K562 (cell line): Measurements from ENCODE around the gene LRRC8A. TPM values are rescaled to one million over a fixed set of nuclear protein-coding genes. Genes with fewer than 3 reads are reported as not detected.

Source experiments
- AFF1 ChIP-seq, 2 experiments: fragments of 450-650 bp; IDR thresholded peaks; 2 replicates each; pipeline ENCODE4 v1.6.1; 2018; ENCODE audit warnings: mild to moderate bottlenecking in 2 of 2, low read depth in 1 of 2; ENCODE audit not compliant: partially characterized antibody in 2 of 2
- ATF2 ChIP-seq: sonication (generic); formaldehyde crosslinking; IDR thresholded peaks from 2 replicates; pipeline ENCODE4 v1.8.1; 2022; ENCODE audit warnings: missing genetic modification reagents
- CBFA2T2 ChIP-seq: fragments of 450-650 bp; conservative IDR thresholded peaks from 2 replicates; pipeline ENCODE4 v1.6.1; 2017; ENCODE audit warnings: mild to moderate bottlenecking
- CBFA2T3 ChIP-seq: fragments of 450-650 bp; IDR thresholded peaks from 2 replicates; pipeline ENCODE4 v1.6.1; 2017
- DACH1 ChIP-seq: fragments of 450-650 bp; IDR thresholded peaks from 2 replicates; pipeline ENCODE4 v1.6.1; 2018; ENCODE audit not compliant: partially characterized antibody
- MAZ ChIP-seq, 2 experiments: fragments of 450-650 bp in 1 of 2; sonication (generic) in 1 of 2; formaldehyde crosslinking; IDR thresholded peaks in 1 of 2; conservative IDR thresholded peaks in 1 of 2; 2 replicates each; pipeline versions ENCODE4 v1.4.0 to v1.5.0; 2020; ENCODE audit warnings: mild to moderate bottlenecking in 1 of 2, missing genetic modification reagents in 1 of 2
- TCF7L2 ChIP-seq: fragments of 150-350 bp; IDR thresholded peaks from 2 replicates; pipeline ENCODE4 v1.6.1; 2016; ENCODE audit warnings: low read depth, mild to moderate bottlenecking, low read length, moderate library complexity
- ZBTB49 ChIP-seq: sonication (generic); formaldehyde crosslinking; IDR thresholded peaks from 2 replicates; pipeline ENCODE4 v1.8.0; 2022; ENCODE audit warnings: missing genetic modification reagents, mild to moderate bottlenecking, borderline replicate concordance
- ZNF282 ChIP-seq: sonication (generic); formaldehyde crosslinking; IDR thresholded peaks from 2 replicates; pipeline ENCODE4 v1.8.1; 2023; ENCODE audit warnings: missing genetic modification reagents
- ZNF57 ChIP-seq: fragments of 450-650 bp; formaldehyde crosslinking; IDR thresholded peaks from 2 replicates; pipeline ENCODE4 v1.4.0; 2020; ENCODE audit warnings: mild to moderate bottlenecking, moderate library complexity
- ZNF592 ChIP-seq: fragments of 450-650 bp; IDR thresholded peaks from 2 replicates; pipeline ENCODE4 v1.6.1; 2017; ENCODE audit warnings: antibody characterized with exemption, mild to moderate bottlenecking
- ZNF695 ChIP-seq: fragments of 450-650 bp; formaldehyde crosslinking; IDR thresholded peaks from 2 replicates; pipeline ENCODE4 v1.4.0; 2020; ENCODE audit warnings: mild to moderate bottlenecking, moderate library complexity
- ZNF785 ChIP-seq: fragments of 250-450 bp; sonication (Bioruptor Pico); IDR thresholded peaks from 2 replicates; pipeline ENCODE4 v1.4.0; 2020; ENCODE audit warnings: mild to moderate bottlenecking
- polyA plus RNA-seq, 8 experiments: library from polyadenylated mRNA; depleted of rRNA in 4 of 8; stranded (reverse) in 5 of 8; unstranded in 3 of 8; fragments of >200 nt; fragmentation: Nextera tagmentation in 2 of 8; fragmentation: Illumina TruSeq in 1 of 8; extraction: Ambion mirVana in 2 of 8; extraction: Trizol in 1 of 8; gene quantifications; 2 replicates each; pipeline versions ENCODE4 v1.2.1 to v1.2.3, GENCODE V29; 2011 to 2014; ENCODE audit warnings: inconsistent platforms in 1 of 8, missing spikeins in 1 of 8
- total RNA-seq, 7 experiments: library from RNA; depleted of rRNA in 6 of 7; stranded (reverse); fragments of >200 nt in 6 of 7; fragmentation: Illumina TruSeq in 2 of 7; extraction: Trizol in 2 of 7; gene quantifications; 2 replicates each; pipeline versions ENCODE4 v1.2.1 to v1.2.3, GENCODE V29; 2011 to 2021; ENCODE audit warnings: low replicate concordance in 1 of 7

The LRRC8A gene
- total and polyA plus RNA-seq, 9 of the 15 experiments (the other 6 are each of a cell fraction or from before 2014, with no cell fraction given) = 2.9 to 24.7 (median 8.9) TPM

- 0 out of 2 replicates have a peak, but pooled peaks have one; percentile 36 for TF ChIP-seq ZBTB49 (CRISPR knock-in tag)
- TF ChIP-seq CBFA2T2 = peak; percentile 98
- peak; percentile 92 to 96 for TF ChIP-seq MAZ (CRISPR knock-in tag; conservative IDR thresholded peaks at IDR 0.05 in 1 of 2, IDR thresholded peaks at IDR 0.05 in 1 of 2)
- no peak for TF ChIP-seq ZNF282 (CRISPR knock-in tag)
- TF ChIP-seq ATF2 (CRISPR knock-in tag) = no peak
- no peak for TF ChIP-seq ZNF592
- TF ChIP-seq ZNF785 (CRISPR knock-in tag) = no peak
- TF ChIP-seq AFF1 (IDR thresholded peaks at IDR 0.05; ENCODE audit: low read depth in 1 of 2, partially characterized antibody in 2 of 2) = no peak
- TF ChIP-seq DACH1 = no peak
- TF ChIP-seq TCF7L2 = no peak
- no peak for TF ChIP-seq ZNF57 (CRISPR knock-in tag)
- peak; percentile 12; the same call in 1 of the 2 replicates for TF ChIP-seq CBFA2T3
- no peak for TF ChIP-seq ZNF695
Measured at GRCh38 chr9:128947527-128948301, 65.8 kb downstream of the LRRC8A start, which contains the start of the genes DOLK and NUP188 (continued).
